KBM-7 (cell line): ENCODE measurements around the gene GGCX.
"Not testable (repeated sequence)": the region's sequence is repeated elsewhere in the genome, so short reads cannot be mapped to it uniquely, and the experiment has no call there.

Source experiments
- DNase-seq: peaks from one replicate; pipeline ENCODE4 v3.0.0-alpha.2; 2015
- in situ Hi-C: fragments of 300-500 bp; cut with MboI; formaldehyde crosslinking; loops from 2 replicates; pipeline ENCODE4 v1.14.3; 2020; ENCODE audit warnings: low sequenced_read_pairs, low pct_unique_long_range_greater_than_20kb, mixed read lengths

GGCX gene

DNA sequence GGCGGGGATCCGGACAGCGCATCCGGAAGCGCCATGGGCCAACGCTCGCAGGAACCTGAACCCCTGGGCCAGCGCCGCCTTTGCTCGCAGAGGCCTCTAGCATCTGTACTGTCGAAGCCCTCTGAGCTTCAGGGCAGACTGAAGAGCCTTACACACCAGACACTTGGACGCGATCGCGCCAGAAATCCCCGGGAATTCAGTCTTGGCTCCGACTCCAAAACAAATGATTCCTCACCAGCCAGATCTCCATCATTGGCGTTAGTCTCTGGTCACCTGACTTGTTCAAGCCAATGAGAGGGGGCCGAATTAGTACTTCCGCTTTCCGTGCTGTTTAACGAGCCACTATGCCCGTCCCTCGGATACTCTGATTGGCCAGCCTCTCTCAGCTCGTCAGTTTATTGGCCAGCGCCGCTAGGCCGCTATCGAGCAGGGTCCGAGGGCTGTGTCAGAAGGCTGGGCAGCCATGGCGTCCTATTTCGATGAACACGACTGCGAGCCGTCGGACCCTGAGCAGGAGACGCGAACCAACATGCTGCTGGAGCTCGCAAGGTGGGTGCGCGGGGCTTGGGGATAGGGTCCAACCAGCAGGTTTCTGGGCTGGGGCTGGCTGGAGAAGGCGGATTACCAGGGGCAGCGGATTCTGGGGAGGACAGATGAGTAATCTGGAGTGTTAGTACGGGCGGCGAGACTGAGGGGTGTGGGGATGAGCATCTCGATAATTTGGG is 34.2 kb upstream of the GGCX start, which contains the start of gene RNF181:
Gene RNF181, plus strand, starts transcription at position 445 of the 725 bp plus-strand sequence. Its CDS starts 19 bp downstream, at position 464.
- DNase-seq: peak; percentile 96
- in situ Hi-C loops: no loop called here

DNA sequence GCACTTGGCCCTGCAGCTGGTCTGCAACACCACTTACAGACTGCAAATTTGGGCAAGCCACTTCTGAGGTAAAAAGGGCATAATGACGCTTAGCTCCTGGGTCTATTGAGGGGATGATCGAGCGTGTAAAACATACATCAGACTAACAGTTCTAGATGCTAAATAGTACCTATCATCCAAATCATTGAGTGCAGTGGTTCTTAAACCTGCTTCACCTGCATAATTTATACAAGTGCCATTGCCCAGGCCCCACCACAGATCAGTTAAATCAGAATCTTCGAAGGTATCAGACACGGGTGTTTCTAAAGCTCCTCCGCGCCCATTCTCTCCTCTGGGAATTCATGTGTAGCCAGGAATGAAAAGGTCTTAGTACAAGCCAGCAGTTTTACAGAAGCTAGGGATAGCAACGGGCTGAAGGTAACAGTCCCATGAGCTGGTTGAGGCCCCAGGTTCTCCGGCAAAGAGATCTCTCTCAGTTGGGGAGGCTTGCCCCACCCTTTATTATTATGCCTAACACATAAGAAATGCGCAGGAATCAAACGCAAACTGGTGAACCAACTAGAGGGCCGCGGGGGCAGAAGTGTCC is 33.5 kb upstream of the GGCX start:
- in situ Hi-C loops: no loop called here
- no peak for DNase-seq

GRCh38 chr2:85593023-85593422 is 31.7 kb upstream of the GGCX start:
- in situ Hi-C loops: no loop called here
- DNase-seq: no peak

- in situ Hi-C loops: not testable (repeated sequence)
Measured at GRCh38 chr2:85592299-85592698, 31.0 kb upstream of the GGCX start.

DNA sequence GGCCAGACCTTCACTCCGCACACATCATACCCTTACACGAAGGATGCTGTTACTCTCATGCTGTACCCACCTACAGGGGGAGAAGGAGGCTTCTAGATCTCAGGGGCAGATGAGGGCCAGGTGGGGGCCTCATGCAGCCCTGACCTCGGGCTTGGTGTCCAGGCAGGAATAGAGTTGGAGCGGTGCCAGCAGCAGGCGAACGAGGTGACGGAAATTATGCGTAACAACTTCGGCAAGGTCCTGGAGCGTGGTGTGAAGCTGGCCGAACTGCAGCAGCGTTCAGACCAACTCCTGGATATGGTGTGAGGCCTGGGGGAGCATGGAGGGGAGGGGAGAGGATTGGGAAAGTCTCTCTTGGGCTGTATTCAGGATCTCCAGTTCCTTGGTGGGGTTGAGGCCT is 30.3 kb upstream of the GGCX start:
- DNase-seq: no peak
- in situ Hi-C loops: no loop called here

More at GRCh38 chr2:85592299-85592698, 31.0 kb upstream of the GGCX start:
- not testable (repeated sequence) for DNase-seq

DNA sequence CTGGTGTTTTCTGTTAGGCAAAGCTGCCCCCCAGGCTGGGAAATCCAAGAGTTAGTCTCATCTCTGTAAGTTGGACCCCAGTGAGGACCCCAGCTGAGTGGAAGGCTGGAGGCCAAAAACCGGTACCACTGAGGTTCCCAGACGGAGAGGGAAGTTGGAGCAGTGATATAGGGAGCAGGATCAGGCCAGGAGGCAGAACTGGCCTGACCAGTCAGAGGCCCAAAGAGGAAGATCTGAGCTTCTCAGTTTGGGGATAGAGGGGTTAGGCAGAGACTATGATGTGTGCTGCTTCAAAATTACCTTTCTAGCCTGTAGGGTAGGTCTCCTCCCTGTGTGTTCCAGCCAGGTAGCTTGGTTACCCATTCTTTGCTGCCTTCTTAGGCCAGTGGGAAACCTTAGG is 29.7 kb upstream of the GGCX start:
- DNase-seq: no peak
- in situ Hi-C loops: no loop called here

DNA sequence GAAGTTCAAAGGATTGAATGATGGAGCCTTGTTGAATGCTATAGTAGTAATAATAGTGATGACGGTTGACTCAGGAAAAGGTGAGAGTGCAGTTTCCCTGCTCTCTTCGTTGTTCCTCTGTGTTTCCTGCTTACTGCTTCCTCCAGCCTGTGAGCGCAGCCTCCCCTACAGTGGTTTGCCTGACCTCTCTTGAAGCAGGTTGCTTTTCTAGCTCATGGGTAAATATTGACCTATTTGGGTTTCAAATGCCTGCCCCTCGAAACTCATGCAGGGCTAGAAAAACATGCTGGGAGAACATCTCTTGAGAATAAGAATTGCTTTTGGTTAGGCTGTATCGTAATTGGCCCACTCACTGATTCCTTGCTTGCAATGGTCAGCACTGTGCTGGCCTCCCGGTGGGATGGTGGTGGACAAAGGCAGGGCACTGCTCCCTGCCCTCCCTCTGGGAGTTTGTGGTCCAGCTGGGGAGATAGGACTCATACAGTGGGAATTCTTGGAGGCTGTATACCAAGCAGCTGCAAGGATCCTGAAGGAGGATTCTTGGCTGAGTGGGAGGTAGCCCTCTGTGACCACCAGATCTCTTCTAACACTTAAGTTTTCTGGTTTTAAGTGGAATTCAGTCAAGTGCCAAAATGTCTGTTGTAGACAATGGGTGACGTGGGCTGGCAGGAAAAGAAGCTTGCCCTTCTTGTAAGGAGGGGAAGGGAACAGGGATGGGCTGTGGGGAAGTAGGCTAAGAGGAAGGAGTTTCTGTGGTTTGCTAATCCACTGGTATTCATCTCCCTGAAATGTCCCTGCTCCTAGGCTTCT is 28.9 kb upstream of the GGCX start:
- in situ Hi-C loops: no loop called here
- peak; percentile 79 for DNase-seq

- no peak for DNase-seq
- in situ Hi-C loops: no loop called here
Measured at GRCh38 chr2:85589181-85589580, 27.9 kb upstream of the GGCX start.

GRCh38 chr2:85588645-85589044 is 27.4 kb upstream of the GGCX start:
- in situ Hi-C loops: no loop called here
- no peak for DNase-seq

- DNase-seq: peak; percentile 70
- in situ Hi-C loops: no loop called here
Measured at GRCh38 chr2:85588236-85588635, 26.9 kb upstream of the GGCX start.

DNA sequence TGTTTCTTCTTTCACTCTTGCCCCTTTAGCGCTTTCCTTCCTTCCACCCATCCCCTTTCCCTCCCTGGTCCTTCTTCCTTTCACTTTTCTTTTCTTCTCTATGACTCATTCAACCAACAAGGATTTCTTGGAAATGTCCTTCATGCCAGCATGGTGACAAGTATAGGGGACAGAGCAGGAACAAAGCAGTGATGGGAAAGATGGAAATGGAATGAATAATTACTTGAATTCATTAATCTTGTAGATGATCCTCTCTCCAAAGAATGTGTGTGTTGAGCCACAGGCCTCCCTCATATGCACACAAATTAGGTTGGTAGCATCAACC is 24.4 kb upstream of the GGCX start:
- DNase-seq: peak; percentile 42
- in situ Hi-C loops: no loop called here

- in situ Hi-C loops: no loop called here
- no peak for DNase-seq
Measured at GRCh38 chr2:85584857-85585780, 23.8 kb upstream of the GGCX start.

DNA sequence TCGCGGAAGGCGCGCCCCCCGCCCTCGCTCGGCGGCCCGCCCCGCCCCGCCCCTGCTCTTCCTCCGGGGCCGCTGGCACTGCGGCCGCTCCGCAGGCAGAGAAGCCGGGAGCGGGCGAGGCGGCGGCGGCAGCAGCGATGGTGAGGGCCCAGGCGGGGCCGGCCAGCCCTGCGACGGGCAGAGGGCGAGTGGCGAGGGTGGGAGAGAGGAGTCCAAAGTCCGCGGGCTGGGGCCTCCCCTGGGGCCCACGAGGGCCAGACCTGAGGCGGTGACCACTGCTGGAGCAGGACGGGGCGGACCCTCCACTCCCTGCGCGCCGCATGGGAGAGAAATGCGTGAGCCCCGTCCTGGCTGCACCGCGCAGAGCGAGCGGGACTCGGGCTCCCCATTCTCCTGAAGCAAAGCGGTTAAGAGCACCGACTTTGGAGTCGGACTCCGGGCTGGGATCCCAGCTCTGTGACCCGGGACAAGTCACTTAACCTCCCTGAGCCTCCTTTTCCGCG is 23.1 kb upstream of the GGCX start, which contains the start of gene VAMP5:
Gene VAMP5, plus strand, starts transcription at position 78 of the 503 bp plus-strand sequence. Its CDS starts 60 bp downstream, at position 138.
- no peak for DNase-seq
- in situ Hi-C loops: no loop called here

- in situ Hi-C loops: no loop called here
Measured at GRCh38 chr2:85583667-85584353, 22.5 kb upstream of the GGCX start.

DNA sequence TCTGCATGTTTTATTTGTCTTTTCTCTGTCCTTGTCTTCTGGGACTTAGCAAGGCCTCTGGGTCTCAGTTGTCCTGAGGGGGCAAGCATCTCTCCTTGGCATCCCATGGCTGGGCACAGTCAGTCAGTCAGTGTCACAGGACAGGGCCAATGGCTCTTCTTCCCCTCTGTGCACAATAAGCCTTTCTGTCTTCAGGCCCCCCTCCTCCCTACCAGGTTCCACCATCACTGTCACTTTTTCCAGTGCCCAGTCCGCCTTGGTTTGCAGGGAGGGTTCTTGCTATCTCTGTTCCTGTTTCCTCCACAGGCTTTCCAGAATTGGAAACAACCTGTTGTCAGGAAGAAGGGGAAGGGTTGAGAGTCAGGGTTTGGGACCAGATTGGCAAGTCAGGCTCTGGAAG is 21.2 kb upstream of the GGCX start:
- DNase-seq: no peak
- in situ Hi-C loops: no loop called here

More at GRCh38 chr2:85583667-85584353, 22.5 kb upstream of the GGCX start:
- DNase-seq: no peak

GRCh38 chr2:85580206-85580605 is 18.9 kb upstream of the GGCX start:
- in situ Hi-C loops: no loop called here
- no peak for DNase-seq

GRCh38 chr2:85579266-85579935 is 18.1 kb upstream of the GGCX start:
- DNase-seq: peak; percentile 69
- in situ Hi-C loops: no loop called here
